Panc1 (cell line): ENCODE results near the gene DPM1. TPM values are rescaled to one million over a fixed set of nuclear protein-coding genes. Genes with fewer than 3 reads are reported as not detected.
A peak's percentile ranks its signal among the peaks of the same experiment; 100 is the strongest.

ENCODE experiments used
- ATAC-seq: fragments of 200-7000 bp; cut with Tn5 transposase; 2 replicates; pipeline ENCODE4 v1.9.1; 2020; ENCODE audit warnings: mild to moderate bottlenecking, moderate library complexity
- BruUV-seq: library from RNA; stranded (reverse); fragments of 400-500 nt; replicated peaks from 2 replicates; lab custom pipeline; 2021; lab: Mats Ljungman, UMichigan
- CTCF ChIA-PET: fragments of 300-600 bp; sonication (Branson Sonifier 250); formaldehyde crosslinking; loops from one replicate; lab custom pipeline; 2022; ENCODE audit warnings: antibody characterized with exemption; lab: Charles Lee
- POLR2A ChIA-PET: fragments of 300-600 bp; sonication (Branson Sonifier 250); formaldehyde crosslinking; loops from one replicate; lab custom pipeline; 2022; ENCODE audit warnings: antibody characterized with exemption; lab: Charles Lee
- DNase-seq: peaks from one replicate; pipeline ENCODE4 v3.0.0-alpha.2; 2010; ENCODE audit warnings: low read depth, low spot score
- H3K27ac ChIP-seq: 2 replicates; pipeline ENCODE4 v1.5.1; 2011; ENCODE audit warnings: mild to moderate bottlenecking, low read length, inconsistent platforms
- H3K27me3 ChIP-seq: fragments of 200-500 bp; sonication (Bioruptor generic); 2 replicates; pipeline ENCODE4 v1.6.0; 2014; ENCODE audit warnings: low read length, inconsistent platforms; ENCODE audit not compliant: control insufficient read depth, insufficient read depth
- H3K36me3 ChIP-seq: fragments of 200-500 bp; sonication (Bioruptor generic); 2 replicates; pipeline ENCODE4 v1.5.1; 2014; ENCODE audit warnings: inconsistent platforms, mild to moderate bottlenecking, low read length, moderate library complexity; ENCODE audit not compliant: control insufficient read depth, insufficient read depth
- H3K4me1 ChIP-seq: 2 replicates; pipeline ENCODE4 v1.5.1; 2011; ENCODE audit warnings: inconsistent platforms, mild to moderate bottlenecking, low read length, moderate library complexity; ENCODE audit not compliant: control insufficient read depth, insufficient read depth
- H3K4me3 ChIP-seq, 2 experiments: 2 replicates each; pipeline ENCODE4 v1.5.1; 2011 to 2012; ENCODE audit warnings: low read depth in 2 of 2, low read length in 2 of 2, mild to moderate bottlenecking in 2 of 2, inconsistent platforms in 1 of 2, moderate library complexity in 1 of 2
- H3K9me3 ChIP-seq: fragments of 200-500 bp; sonication (Bioruptor generic); 2 replicates; pipeline ENCODE4 v1.5.1; 2014; ENCODE audit warnings: low read depth, mild to moderate bottlenecking, inconsistent platforms, low read length, moderate library complexity; ENCODE audit not compliant: control insufficient read depth, insufficient read depth
- CTCF ChIP-seq: fragments of 450-650 bp; IDR thresholded peaks from 2 replicates; pipeline ENCODE4 v1.5.1; 2017; ENCODE audit warnings: mild to moderate bottlenecking
- POLR2AphosphoS5 ChIP-seq: IDR thresholded peaks from 2 replicates; pipeline ENCODE4 v1.6.1; 2012; ENCODE audit warnings: mild to moderate bottlenecking, low read depth, low read length, moderate library complexity
- REST ChIP-seq, 2 experiments: IDR thresholded peaks; 2 replicates each; pipeline ENCODE4 v1.6.1; 2011 to 2012; ENCODE audit warnings: low read depth in 2 of 2, control low read depth in 1 of 2, low read length in 1 of 2, mild to moderate bottlenecking in 1 of 2, moderate library complexity in 1 of 2; ENCODE audit not compliant: insufficient read depth in 1 of 2
- SIN3A ChIP-seq: IDR thresholded peaks from 2 replicates; pipeline ENCODE4 v1.6.1; 2012; ENCODE audit warnings: low read depth, mild to moderate bottlenecking, low read length, moderate library complexity, borderline replicate concordance; ENCODE audit not compliant: insufficient read depth
- TCF7L2 ChIP-seq: IDR thresholded peaks from 2 replicates; pipeline ENCODE4 v1.6.1; 2011; ENCODE audit warnings: mild to moderate bottlenecking, low read depth, low read length, inconsistent platforms
- in situ Hi-C: cut with HindIII; loops from 2 replicates; pipeline ENCODE4 v1.10.0; 2016; ENCODE audit warnings: low sequenced_read_pairs, low pct_unique_long_range_greater_than_20kb
- intact Hi-C: fragments of 100-400 bp; cut with micrococcal nuclease; formaldehyde crosslinking; loops from one replicate; pipeline ENCODE4 v1.10.0; 2022; ENCODE audit not compliant: unreplicated experiment
- total RNA-seq: library from RNA; stranded (reverse); gene quantifications from one replicate; pipeline ENCODE4 v1.2.1, GENCODE V29; 2021; ENCODE audit not compliant: unreplicated experiment

Gene DPM1
- total RNA-seq, 1 experiment from 2014 or later: 50.2 TPM

- intact Hi-C loops (loop anchor here (5.0 kb wide), 1 partner anchor 138 kb away; no protein-coding TSS in a partner anchor), in situ Hi-C loops (no loop called here)
- H3K4me3 ChIP-seq: peak overlapping the region; percentile 59 to 90
- no peaks in the 10 kb centered on the region for H3K9me3 ChIP-seq
- H3K27ac ChIP-seq: peak overlapping the region; percentile 92
- TF ChIP-seq POLR2AphosphoS5 (no peak), CTCF (no peak), TCF7L2 (no peak), SIN3A (no peak; the same call in 1 of the 2 replicates), REST (IDR thresholded peaks at IDR 0.05; ENCODE audit: insufficient read depth in 1 of 2, low read depth in 2 of 2, low read length in 1 of 2) (no peak)
- no peaks in the 10 kb centered on the region for H3K27me3 ChIP-seq
- no TSS peak for BruUV-seq
- DNase-seq (no peak), ATAC-seq (peak; percentile 26)
- ChIA-PET POLR2A (interaction anchor here (0.6 to 1.1 kb wide), 6 partner anchors 13 to 533 kb away, joined by 4 to 17 read pairs (median 10); no protein-coding TSS in a partner anchor), CTCF (interaction anchor here (0.6 to 1.0 kb wide), 3 partner anchors 9 to 136 kb away, joined by 3 to 8 read pairs (median 4); partner anchors contain the start of gene BCAS4)
- H3K36me3 ChIP-seq: peaks cover 48% of the 10 kb centered on the region
- peaks cover 28% of the 10 kb centered on the region for H3K4me1 ChIP-seq
Observed at GRCh38 chr20:50930139-50930975, 28.0 kb downstream of the DPM1 start.

GRCh38 chr20:50929299-50930138, 28.8 kb downstream of the DPM1 start:
- DNase-seq (peak; percentile 89), ATAC-seq (peak; percentile 68)
- BruUV-seq: no TSS peak
- H3K27me3 ChIP-seq: no peaks in the 10 kb centered on the region
- POLR2A ChIA-PET: interaction anchor here (0.6 to 0.7 kb wide), 2 partner anchors 42 to 269 kb away, joined by 3 read pairs; no protein-coding TSS in a partner anchor
- TF ChIP-seq TCF7L2 (no peak), CTCF (peak; percentile 99), POLR2AphosphoS5 (peak; percentile 75; the same call in 1 of the 2 replicates), REST (IDR thresholded peaks at IDR 0.05; ENCODE audit: insufficient read depth in 1 of 2, low read depth in 2 of 2, low read length in 1 of 2) (no peak), SIN3A (peak; percentile 75; the same call in 1 of the 2 replicates)
- CTCF ChIA-PET: interaction anchor here (0.7 to 1.0 kb wide), 4 partner anchors 111 to 199 kb away, joined by 4 to 6 read pairs (median 4); partner anchors contain the start of gene BCAS4
- H3K4me1 ChIP-seq: peaks cover 28% of the 10 kb centered on the region
- H3K36me3 ChIP-seq: peaks cover 39% of the 10 kb centered on the region
- in situ Hi-C loops: no loop called here
- H3K4me3 ChIP-seq: peak overlapping the region; percentile 59 to 90
- H3K9me3 ChIP-seq: no peaks in the 10 kb centered on the region
- intact Hi-C loops: loop anchor here (5.0 kb wide), 1 partner anchor 137 kb away; no protein-coding TSS in a partner anchor
- peak overlapping the region; percentile 92 for H3K27ac ChIP-seq
